DOHH2 (cell line): Measurements from ENCODE around the gene PRKCZ.

ENCODE experiments used
- H3F3A ChIP-seq: fragments of 200-600 bp; sonication (generic), shearing (Covaris generic); 2 replicates; pipeline ENCODE4 v1.6.0; 2016; ENCODE audit warnings: antibody characterized with exemption, mild to moderate bottlenecking; ENCODE audit not compliant: control insufficient read depth, insufficient read depth
- H3K27ac ChIP-seq: fragments of 200-600 bp; sonication (generic); 2 replicates; pipeline ENCODE4 v1.5.1; 2014; ENCODE audit warnings: low read depth, mild to moderate bottlenecking, low read length, moderate library complexity
- H3K27me3 ChIP-seq: fragments of 200-600 bp; sonication (generic); 2 replicates; pipeline ENCODE4 v1.6.1; 2014; ENCODE audit warnings: mild to moderate bottlenecking, low read length, mixed read lengths; ENCODE audit not compliant: control insufficient read depth
- H3K36me3 ChIP-seq: fragments of 200-600 bp; sonication (generic); 2 replicates; pipeline ENCODE4 v1.6.1; 2014; ENCODE audit warnings: mild to moderate bottlenecking, low read length, moderate library complexity, mixed read lengths; ENCODE audit not compliant: control insufficient read depth
- H3K4me1 ChIP-seq: fragments of 200-600 bp; sonication (generic); 2 replicates; pipeline ENCODE4 v1.6.1; 2014; ENCODE audit warnings: mild to moderate bottlenecking, low read length, mixed read lengths; ENCODE audit not compliant: control insufficient read depth
- H3K4me2 ChIP-seq: fragments of 200-600 bp; sonication (generic); 2 replicates; pipeline ENCODE4 v1.6.0; 2014; ENCODE audit warnings: mild to moderate bottlenecking, low read length, moderate library complexity
- H3K4me3 ChIP-seq: fragments of 200-600 bp; sonication (generic); 2 replicates; pipeline ENCODE4 v1.5.1; 2014; ENCODE audit warnings: mild to moderate bottlenecking, low read length, mixed read lengths
- H3K79me2 ChIP-seq: fragments of 200-600 bp; sonication (generic); 2 replicates; pipeline ENCODE4 v1.6.1; 2014; ENCODE audit warnings: mild to moderate bottlenecking, low read length, mixed read lengths; ENCODE audit not compliant: control insufficient read depth
- H3K9me2 ChIP-seq: fragments of 200-600 bp; sonication (generic); replicated peaks from 2 replicates; pipeline ENCODE4 v1.6.1; 2014; ENCODE audit warnings: mild to moderate bottlenecking, low read length, mixed read lengths; ENCODE audit not compliant: control insufficient read depth
- H3K9me3 ChIP-seq: fragments of 200-600 bp; sonication (generic); 2 replicates; pipeline ENCODE4 v1.6.1; 2014; ENCODE audit warnings: antibody characterized with exemption, low read length, mixed read lengths; ENCODE audit not compliant: control insufficient read depth, insufficient read depth
- H4K20me1 ChIP-seq: fragments of 200-600 bp; sonication (generic); 2 replicates; pipeline ENCODE4 v1.6.0; 2014; ENCODE audit warnings: low read depth, mild to moderate bottlenecking, antibody characterized with exemption, low read length, moderate library complexity; ENCODE audit not compliant: control insufficient read depth, insufficient read depth
- CTCF ChIP-seq: fragments of 200-600 bp; sonication (generic); IDR thresholded peaks from one replicate; pipeline ENCODE4 v1.5.1; 2014; ENCODE audit warnings: antibody characterized with exemption, mild to moderate bottlenecking, low read depth, low read length; ENCODE audit not compliant: poor library complexity, severe bottlenecking
- EZH2phosphoT487 ChIP-seq: fragments of 200-600 bp; sonication (generic); IDR thresholded peaks from 2 replicates; pipeline ENCODE4 v1.6.1; 2017; ENCODE audit warnings: borderline replicate concordance, mild to moderate bottlenecking, antibody characterized with exemption, low read length, moderate library complexity, mixed read lengths

Gene PRKCZ

GRCh38 chr1:2155147-2155598, 105.0 kb downstream of the PRKCZ start:
- Histone ChIP-seq H4K20me1 (no peaks in the 10 kb centered on the region), H3K9me2 (no peaks in the 10 kb centered on the region), H3K79me2 (no peaks in the 10 kb centered on the region), H3K36me3 (no peaks in the 10 kb centered on the region), H3K4me3 (no peak overlapping the region), H3K4me1 (no peaks in the 10 kb centered on the region), H3F3A (no peaks in the 10 kb centered on the region), H3K27me3 (no peaks in the 10 kb centered on the region), H3K27ac (no peak overlapping the region), H3K4me2 (no peak overlapping the region), H3K9me3 (no peaks in the 10 kb centered on the region)
- TF ChIP-seq CTCF, result no peak
- TF ChIP-seq EZH2phosphoT487, result no peak

GRCh38 chr1:2155788-2156187, 105.6 kb downstream of the PRKCZ start:
- H3F3A ChIP-seq, result no peaks in the 10 kb centered on the region
- no peaks in the 10 kb centered on the region for H3K4me1 ChIP-seq
- H3K4me3 ChIP-seq, result no peak overlapping the region
- H3K79me2 ChIP-seq, result no peaks in the 10 kb centered on the region
- no peaks in the 10 kb centered on the region for H3K9me3 ChIP-seq
- no peaks in the 10 kb centered on the region for H3K27me3 ChIP-seq
- no peaks in the 10 kb centered on the region for H4K20me1 ChIP-seq
- no peak overlapping the region for H3K4me2 ChIP-seq
- H3K27ac ChIP-seq, result no peak overlapping the region
- no peaks in the 10 kb centered on the region for H3K36me3 ChIP-seq
- H3K9me2 ChIP-seq, result no peaks in the 10 kb centered on the region
- TF ChIP-seq CTCF (no peak), EZH2phosphoT487 (no peak)

- Histone ChIP-seq H3K4me2 (no peak overlapping the region), H3K27me3 (no peaks in the 10 kb centered on the region), H3K9me3 (no peaks in the 10 kb centered on the region), H3K4me3 (no peak overlapping the region), H3F3A (no peaks in the 10 kb centered on the region), H3K79me2 (no peaks in the 10 kb centered on the region), H3K27ac (no peak overlapping the region), H3K36me3 (no peaks in the 10 kb centered on the region), H4K20me1 (no peaks in the 10 kb centered on the region), H3K9me2 (no peaks in the 10 kb centered on the region), H3K4me1 (no peaks in the 10 kb centered on the region)
- TF ChIP-seq EZH2phosphoT487, result no peak
- TF ChIP-seq CTCF, result no peak
Measured at GRCh38 chr1:2156866-2157265, 106.7 kb downstream of the PRKCZ start.

- no peak overlapping the region for H3K4me3 ChIP-seq
- H3K79me2 ChIP-seq, result no peaks in the 10 kb centered on the region
- H3F3A ChIP-seq, result no peaks in the 10 kb centered on the region
- H3K4me2 ChIP-seq, result no peak overlapping the region
- H3K4me1 ChIP-seq, result no peaks in the 10 kb centered on the region
- no peaks in the 10 kb centered on the region for H3K27me3 ChIP-seq
- no peak for TF ChIP-seq CTCF
- no peak for TF ChIP-seq EZH2phosphoT487
- H3K27ac ChIP-seq, result no peak overlapping the region
- H3K9me2 ChIP-seq, result no peaks in the 10 kb centered on the region
- H3K36me3 ChIP-seq, result no peaks in the 10 kb centered on the region
- H3K9me3 ChIP-seq, result no peaks in the 10 kb centered on the region
- no peaks in the 10 kb centered on the region for H4K20me1 ChIP-seq
Measured at GRCh38 chr1:2157856-2158255, 107.6 kb downstream of the PRKCZ start.
